Sigmoid colon (tissue), 4 donors: ENCODE results near the gene OR8D4.

Experiments
- CTCF ChIP-seq, 4 experiments: fragments of 450-650 bp in 3 of 4; fragments of 200-600 bp in 1 of 4; IDR thresholded peaks; one replicate each; pipeline ENCODE4 v1.5.1; 2016 to 2019; ENCODE audit warnings: antibody characterized with exemption in 4 of 4, mild to moderate bottlenecking in 3 of 4, moderate library complexity in 2 of 4
- POLR2A ChIP-seq, 2 donors: fragments of 450-650 bp; IDR thresholded peaks; one replicate each; pipeline ENCODE4 v1.6.1; 2016; ENCODE audit warnings: antibody characterized with exemption in 2 of 2, mild to moderate bottlenecking in 2 of 2, moderate library complexity in 2 of 2
- POLR2AphosphoS5 ChIP-seq, 4 donors: sonication (generic); formaldehyde crosslinking; IDR thresholded peaks; one replicate each; pipeline ENCODE4 v1.6.1; 2017; ENCODE audit warnings: antibody characterized with exemption in 4 of 4

- no peak for TF ChIP-seq CTCF (IDR thresholded peaks at IDR 0.05)
- no peak for TF ChIP-seq POLR2A (IDR thresholded peaks at IDR 0.05)
- no peak for TF ChIP-seq POLR2AphosphoS5 (IDR thresholded peaks at IDR 0.05)
Observed at GRCh38 chr11:123924027-123924426, 22.1 kb downstream of the OR8D4 start.
